PC-9 (cell line): ENCODE data around the gene BRSK2. TPM values are rescaled to one million over a fixed set of nuclear protein-coding genes. Genes with fewer than 3 reads are reported as not detected.
"Not testable (repeated sequence)": the region's sequence is repeated elsewhere in the genome, so short reads cannot be mapped to it uniquely, and the experiment has no call there.

Experiments used
- BruUV-seq: library from RNA; stranded (reverse); fragments of 400-500 nt; replicated peaks from 2 replicates; lab custom pipeline; 2021; lab: Mats Ljungman, UMichigan
- CTCF ChIA-PET: fragments of 300-600 bp; sonication (Branson Sonifier 250); formaldehyde crosslinking; loops from one replicate; lab custom pipeline; 2022; ENCODE audit warnings: antibody characterized with exemption; lab: Charles Lee
- POLR2A ChIA-PET: fragments of 300-600 bp; sonication (Branson Sonifier 250); formaldehyde crosslinking; loops from one replicate; lab custom pipeline; 2022; ENCODE audit warnings: antibody characterized with exemption; ENCODE audit not compliant: unreplicated experiment; lab: Charles Lee
- DNase-seq, 2 experiments: peaks; one replicate each; pipeline versions ENCODE4 v3.0.0 to v3.0.0-alpha.2; 2015 to 2022; ENCODE audit warnings: mixed read lengths in 1 of 2
- H2AFZ ChIP-seq: fragments of 200-600 bp; sonication (generic); 2 replicates; pipeline ENCODE4 v1.8.1; 2017; ENCODE audit warnings: antibody characterized with exemption
- H3F3A ChIP-seq: fragments of 200-600 bp; sonication (generic); 2 replicates; pipeline ENCODE4 v1.8.1; 2017; ENCODE audit warnings: antibody characterized with exemption, mild to moderate bottlenecking, low read depth; ENCODE audit not compliant: insufficient read depth
- H3K27ac ChIP-seq: fragments of 200-600 bp; sonication (generic); 2 replicates; pipeline ENCODE4 v1.6.1; 2016; ENCODE audit warnings: mixed run types
- H3K27me3 ChIP-seq: fragments of 200-600 bp; sonication (generic); 2 replicates; pipeline ENCODE4 v1.6.1; 2016; ENCODE audit warnings: low read depth, mixed run types; ENCODE audit not compliant: insufficient read depth
- H3K36me3 ChIP-seq: fragments of 200-600 bp; sonication (generic); 2 replicates; pipeline ENCODE4 v1.6.1; 2016; ENCODE audit warnings: low read depth, mixed run types
- H3K4me1 ChIP-seq: fragments of 200-600 bp; sonication (generic); replicated peaks from 2 replicates; pipeline ENCODE4 v1.6.1; 2016; ENCODE audit warnings: mixed run types; ENCODE audit not compliant: insufficient read depth
- H3K4me2 ChIP-seq: fragments of 200-600 bp; sonication (generic); 2 replicates; pipeline ENCODE4 v1.6.1; 2017; ENCODE audit warnings: mixed run types
- H3K4me3 ChIP-seq: fragments of 200-600 bp; sonication (generic); 2 replicates; pipeline ENCODE4 v1.6.1; 2016; ENCODE audit warnings: mixed run types
- H3K79me2 ChIP-seq: fragments of 200-600 bp; sonication (generic); 2 replicates; pipeline ENCODE4 v1.6.1; 2017; ENCODE audit warnings: low read depth, mixed run types
- H3K9me2 ChIP-seq: fragments of 200-600 bp; sonication (generic); 2 replicates; pipeline ENCODE4 v1.8.1; 2017; ENCODE audit warnings: mild to moderate bottlenecking; ENCODE audit not compliant: insufficient read depth
- H3K9me3 ChIP-seq: fragments of 200-600 bp; sonication (generic); 2 replicates; pipeline ENCODE4 v1.8.1; 2016; ENCODE audit warnings: low read depth; ENCODE audit not compliant: insufficient read depth
- H4K20me1 ChIP-seq: fragments of 200-600 bp; sonication (generic); 2 replicates; pipeline ENCODE4 v1.8.1; 2017; ENCODE audit not compliant: insufficient read depth
- CTCF ChIP-seq: fragments of 200-600 bp; sonication (generic); conservative IDR thresholded peaks from 2 replicates; pipeline ENCODE4 v1.6.1; 2017; ENCODE audit warnings: mixed run types, antibody characterized with exemption, mild to moderate bottlenecking, moderate library complexity
- EZH2 ChIP-seq: fragments of 200-600 bp; sonication (generic); IDR thresholded peaks from 2 replicates; pipeline ENCODE4 v1.8.0; 2017; ENCODE audit warnings: antibody characterized with exemption, low read depth
- intact Hi-C: fragments of 100-400 bp; cut with micrococcal nuclease; formaldehyde crosslinking; loops from one replicate; pipeline ENCODE4 v1.10.0; 2022; ENCODE audit not compliant: unreplicated experiment
- total RNA-seq: library from RNA; stranded (reverse); gene quantifications from 2 replicates; pipeline ENCODE4 v1.2.3, GENCODE V29; 2021

The BRSK2 gene
- total RNA-seq, 1 experiment from 2014 or later = 2.9 TPM

DNA sequence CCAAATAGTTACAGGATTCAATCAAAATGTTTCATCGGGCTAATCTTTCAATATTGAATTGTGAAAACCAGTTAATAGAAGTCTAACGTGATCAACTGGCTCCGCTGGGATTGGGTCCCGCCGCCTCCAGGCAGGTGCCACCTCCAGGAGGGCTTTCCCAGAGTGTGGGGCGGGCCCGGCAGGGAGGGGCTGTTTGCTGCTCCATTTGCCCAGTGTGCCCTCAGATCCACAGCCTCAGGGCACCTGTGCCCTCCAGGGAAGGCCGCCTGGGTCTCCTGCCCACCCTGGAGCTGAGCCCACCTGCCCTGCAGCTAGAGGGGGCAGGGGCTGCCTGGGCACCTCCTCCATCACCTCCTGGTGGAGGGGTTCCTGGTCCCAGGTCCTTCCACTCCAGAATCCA lies 17.9 kb downstream of the BRSK2 start:
- intact Hi-C loops = no loop called here
- Histone ChIP-seq H3K27ac (no peak overlapping the region), H3K4me2 (no peak overlapping the region), H3K27me3 (peaks cover 2% of the 10 kb centered on the region; the same call in 1 of the 2 replicates), H3K9me2 (no peaks in the 10 kb centered on the region), H3F3A (no peaks in the 10 kb centered on the region), H3K4me3 (no peak overlapping the region), H2AFZ (no peak overlapping the region), H3K36me3 (no peaks in the 10 kb centered on the region), H4K20me1 (no peaks in the 10 kb centered on the region), H3K9me3 (no peaks in the 10 kb centered on the region), H3K4me1 (no peaks in the 10 kb centered on the region), H3K79me2 (no peaks in the 10 kb centered on the region)
- TF ChIP-seq EZH2 = no peak
- TF ChIP-seq CTCF = no peak
- ChIA-PET POLR2A (no interaction called here), CTCF (no interaction called here)
- no peak for DNase-seq
- no TSS peak for BruUV-seq

DNA sequence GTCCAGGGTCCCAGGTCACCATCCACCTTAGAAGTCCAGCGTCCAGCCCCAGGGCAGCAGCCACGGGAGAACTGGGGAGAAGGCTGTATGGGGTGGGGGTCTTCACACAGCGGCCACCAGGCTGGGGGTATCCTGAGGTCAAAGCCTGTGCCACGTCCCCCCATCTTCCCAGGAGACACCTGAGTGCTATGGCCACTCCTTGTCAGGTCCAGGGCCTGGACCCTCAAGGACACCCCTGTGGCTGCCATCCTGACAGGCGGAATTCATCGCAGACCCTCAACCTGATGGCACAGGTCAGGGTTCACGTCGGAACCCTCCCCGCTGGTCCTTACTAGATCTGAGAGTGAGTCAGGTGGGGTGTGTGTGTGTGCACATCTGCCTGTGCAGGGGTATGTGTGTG lies 18.6 kb downstream of the BRSK2 start:
- no peaks in the 10 kb centered on the region for H3K9me3 ChIP-seq
- POLR2A ChIA-PET = no interaction called here
- BruUV-seq = no TSS peak

DNA sequence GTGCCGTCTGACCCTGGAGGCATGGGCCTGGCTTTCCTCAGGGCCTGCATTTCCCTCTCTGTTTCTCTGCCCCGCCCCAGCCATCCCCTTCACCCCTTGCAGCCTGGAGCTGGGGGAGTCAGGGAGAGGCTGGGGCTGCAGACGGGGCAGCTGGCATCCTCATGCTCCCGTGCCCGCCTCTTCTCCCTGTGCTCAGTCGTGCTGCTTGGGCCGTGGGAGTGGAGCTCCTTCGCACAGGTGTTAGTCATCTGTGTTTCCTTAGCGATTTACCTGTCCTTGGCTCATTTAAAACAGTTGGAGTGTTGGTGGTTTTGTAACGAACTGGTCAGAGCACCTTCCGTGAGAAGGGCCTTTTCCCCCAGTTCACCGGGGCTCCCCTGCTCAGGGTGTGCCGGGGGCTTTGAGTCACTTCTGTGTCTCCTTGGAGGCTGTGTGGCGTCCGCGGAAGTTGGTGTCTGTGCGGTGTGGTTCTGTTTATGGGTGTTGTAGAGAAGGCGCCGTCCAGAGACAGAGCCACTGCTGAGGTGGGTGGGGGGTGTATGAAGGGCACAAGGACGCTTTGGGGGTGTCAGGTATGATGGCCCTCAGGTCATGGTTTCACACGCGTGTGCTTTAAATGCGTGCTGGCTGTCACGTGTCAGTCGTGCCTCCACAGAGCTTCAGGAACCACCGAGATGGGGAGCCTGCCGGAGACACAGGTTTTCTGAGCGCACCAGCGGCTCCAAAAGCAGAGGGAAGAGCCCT lies 19.5 kb downstream of the BRSK2 start:
- DNase-seq = peak in 1 of 2 experiments; percentile 48
- POLR2A ChIA-PET = no interaction called here
- H3K4me3 ChIP-seq = no peak overlapping the region
- no peak overlapping the region for H3K27ac ChIP-seq
- no peaks in the 10 kb centered on the region for H3K4me1 ChIP-seq
- no peaks in the 10 kb centered on the region for H3K79me2 ChIP-seq
- H3K9me3 ChIP-seq = no peaks in the 10 kb centered on the region
- H4K20me1 ChIP-seq = no peaks in the 10 kb centered on the region
- no peaks in the 10 kb centered on the region for H3K27me3 ChIP-seq
- CTCF ChIA-PET = no interaction called here
- no peaks in the 10 kb centered on the region for H3K9me2 ChIP-seq
- intact Hi-C loops = no loop called here
- no TSS peak for BruUV-seq
- H3K36me3 ChIP-seq = no peaks in the 10 kb centered on the region
- TF ChIP-seq EZH2 (no peak), CTCF (no peak)
- H3F3A ChIP-seq = no peaks in the 10 kb centered on the region
- no peak overlapping the region for H2AFZ ChIP-seq
- H3K4me2 ChIP-seq = no peak overlapping the region

More for the DNA sequence above, 18.6 kb downstream of the BRSK2 start:
- H3K79me2 ChIP-seq = no peaks in the 10 kb centered on the region
- intact Hi-C loops = no loop called here
- H4K20me1 ChIP-seq = no peaks in the 10 kb centered on the region
- H3F3A ChIP-seq = no peaks in the 10 kb centered on the region
- no peak overlapping the region for H3K27ac ChIP-seq
- no peak for TF ChIP-seq EZH2
- TF ChIP-seq CTCF = no peak
- H3K27me3 ChIP-seq = no peaks in the 10 kb centered on the region
- H3K4me3 ChIP-seq = no peak overlapping the region
- no peak for DNase-seq
- H3K4me1 ChIP-seq = no peaks in the 10 kb centered on the region
- no peaks in the 10 kb centered on the region for H3K36me3 ChIP-seq
- CTCF ChIA-PET = no interaction called here
- H3K9me2 ChIP-seq = no peaks in the 10 kb centered on the region
- H2AFZ ChIP-seq = no peak overlapping the region
- H3K4me2 ChIP-seq = no peak overlapping the region

DNA sequence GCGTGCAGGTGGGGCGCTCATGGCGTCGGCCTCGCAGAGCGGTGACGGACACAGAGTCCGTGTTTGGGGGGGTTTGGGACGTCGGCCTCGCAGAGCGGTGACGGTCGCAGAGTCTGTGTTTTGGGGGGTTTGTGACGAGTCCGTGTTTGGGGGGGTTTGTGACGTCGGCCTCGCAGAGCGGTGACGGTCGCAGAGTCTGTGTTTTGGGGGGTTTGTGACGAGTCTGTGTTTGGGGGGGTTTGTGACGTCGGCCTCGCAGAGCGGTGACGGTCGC lies 20.1 kb downstream of the BRSK2 start:
- H3K36me3 ChIP-seq, H3K79me2 ChIP-seq, H3K4me1 ChIP-seq, H3K4me3 ChIP-seq, DNase-seq, H3K4me2 ChIP-seq, H3K9me3 ChIP-seq, CTCF ChIA-PET, intact Hi-C loops, H3K27me3 ChIP-seq, POLR2A ChIA-PET, H3F3A ChIP-seq, H2AFZ ChIP-seq, BruUV-seq, H3K27ac ChIP-seq, H3K9me2 ChIP-seq, H4K20me1 ChIP-seq: not testable (repeated sequence)
